ENCODE data around the gene HOXA3. TPM values are rescaled to one million over a fixed set of nuclear protein-coding genes. Genes with fewer than 3 reads are reported as not detected.

HOXA3 gene
- total RNA-seq, 1 experiment from 2014 or later: 50.5 TPM

DNA sequence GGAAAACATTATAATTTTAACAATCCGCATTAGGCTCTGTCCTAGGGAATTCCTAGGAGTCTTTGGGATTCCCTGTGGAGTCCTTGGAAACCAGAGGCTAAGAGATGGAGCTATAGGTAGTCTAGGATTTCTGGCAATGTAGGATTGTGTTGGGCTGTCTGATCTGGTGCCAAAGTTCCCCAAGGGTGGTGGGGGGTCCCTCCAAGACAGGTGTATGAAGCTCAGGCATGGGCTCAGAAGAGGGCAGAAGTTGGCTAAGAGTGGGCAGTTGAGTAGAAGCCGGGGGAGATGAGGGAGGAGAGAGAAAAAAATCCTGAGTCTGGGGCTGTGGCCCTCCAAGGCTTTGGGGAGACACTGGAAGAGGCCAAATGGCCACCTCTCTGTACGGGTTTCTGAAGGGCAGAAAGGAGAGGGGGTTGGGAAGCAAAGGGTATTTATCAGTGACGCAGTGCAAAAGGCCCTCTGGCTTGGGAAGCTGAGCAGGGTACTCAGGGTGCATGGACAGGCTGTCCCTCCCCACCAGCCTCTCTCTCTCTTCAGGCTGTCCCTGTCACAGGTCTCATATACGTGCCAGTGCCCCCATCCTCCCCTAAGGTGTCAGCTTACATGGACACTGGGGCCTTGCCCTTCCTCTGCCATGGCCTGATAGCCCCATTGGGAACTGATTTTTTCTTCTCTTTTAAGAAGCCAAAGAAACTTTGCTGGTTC is 5.7 kb downstream of the HOXA3 start:
- Histone ChIP-seq H3K4me3 (no peak overlapping the region), H3K27ac (no peak overlapping the region), H3K4me2 (no peak overlapping the region), H3K27me3 (ENCODE audit: insufficient read depth, low read depth) (no peaks in the 10 kb centered on the region), H3K79me2 (ENCODE audit: low read depth) (no peaks in the 10 kb centered on the region), H3F3A (ENCODE audit: insufficient read depth, low read depth) (0 out of 2 replicates have a peak, but pooled peaks cover 4% of the 10 kb centered on the region), H4K20me1 (ENCODE audit: insufficient read depth) (no peaks in the 10 kb centered on the region), H3K4me1 (replicated peaks; ENCODE audit: insufficient read depth) (0 out of 2 replicates have a peak, but pooled peaks cover 11% of the 10 kb centered on the region), H2AFZ (no peak overlapping the region), H3K9me3 (ENCODE audit: insufficient read depth, low read depth) (no peaks in the 10 kb centered on the region), H3K9me2 (ENCODE audit: insufficient read depth) (no peaks in the 10 kb centered on the region), H3K36me3 (ENCODE audit: low read depth) (no peaks in the 10 kb centered on the region)
- TF ChIP-seq, protein P1, sequence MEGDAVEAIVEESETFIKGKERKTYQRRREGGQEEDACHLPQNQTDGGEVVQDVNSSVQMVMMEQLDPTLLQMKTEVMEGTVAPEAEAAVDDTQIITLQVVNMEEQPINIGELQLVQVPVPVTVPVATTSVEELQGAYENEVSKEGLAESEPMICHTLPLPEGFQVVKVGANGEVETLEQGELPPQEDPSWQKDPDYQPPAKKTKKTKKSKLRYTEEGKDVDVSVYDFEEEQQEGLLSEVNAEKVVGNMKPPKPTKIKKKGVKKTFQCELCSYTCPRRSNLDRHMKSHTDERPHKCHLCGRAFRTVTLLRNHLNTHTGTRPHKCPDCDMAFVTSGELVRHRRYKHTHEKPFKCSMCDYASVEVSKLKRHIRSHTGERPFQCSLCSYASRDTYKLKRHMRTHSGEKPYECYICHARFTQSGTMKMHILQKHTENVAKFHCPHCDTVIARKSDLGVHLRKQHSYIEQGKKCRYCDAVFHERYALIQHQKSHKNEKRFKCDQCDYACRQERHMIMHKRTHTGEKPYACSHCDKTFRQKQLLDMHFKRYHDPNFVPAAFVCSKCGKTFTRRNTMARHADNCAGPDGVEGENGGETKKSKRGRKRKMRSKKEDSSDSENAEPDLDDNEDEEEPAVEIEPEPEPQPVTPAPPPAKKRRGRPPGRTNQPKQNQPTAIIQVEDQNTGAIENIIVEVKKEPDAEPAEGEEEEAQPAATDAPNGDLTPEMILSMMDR (conservative IDR thresholded peaks at IDR 0.05): no peak
- TF ChIP-seq EZH2 (IDR thresholded peaks at IDR 0.05; ENCODE audit: low read depth): no peak
- intact Hi-C loops (cut with micrococcal nuclease; ENCODE audit: unreplicated experiment): no loop called here
- no TSS peak for BruUV-seq (replicated peaks)
- ChIA-PET CTCF (no interaction called here), POLR2A (ENCODE audit: unreplicated experiment) (no interaction called here)
- no peak for DNase-seq

DNA sequence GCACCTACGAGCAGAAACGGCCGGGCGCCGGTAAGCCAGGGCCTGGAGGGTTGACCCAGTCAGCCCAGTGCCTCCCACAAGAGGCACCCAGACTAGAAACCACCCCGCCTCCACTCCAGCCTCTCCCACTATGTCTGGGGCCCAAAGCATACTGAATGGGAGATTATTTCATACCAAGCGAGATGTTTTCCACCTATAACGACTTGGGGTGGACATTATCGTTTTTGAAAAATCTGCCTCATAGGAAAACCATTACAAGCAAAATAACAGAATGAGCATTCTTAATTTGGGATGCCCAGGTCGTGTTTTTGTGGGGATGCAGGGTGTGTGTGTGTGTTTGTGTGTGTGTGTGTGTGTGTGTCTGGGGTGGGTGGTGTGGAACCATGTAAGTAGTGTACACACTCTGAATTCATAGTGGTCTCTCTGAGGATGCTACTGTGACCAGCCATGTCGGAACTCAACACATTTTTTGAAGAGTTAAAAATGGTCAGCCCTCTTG is 6.4 kb downstream of the HOXA3 start:
- H3K27me3 ChIP-seq (ENCODE audit: insufficient read depth, low read depth): no peaks in the 10 kb centered on the region
- DNase-seq: no peak
- no TSS peak for BruUV-seq (replicated peaks)
- POLR2A ChIA-PET (ENCODE audit: unreplicated experiment): no interaction called here
- H3K9me3 ChIP-seq (ENCODE audit: insufficient read depth, low read depth): no peaks in the 10 kb centered on the region
- H3K4me2 ChIP-seq: no peak overlapping the region
- H3K4me1 ChIP-seq (replicated peaks; ENCODE audit: insufficient read depth): 0 out of 2 replicates have a peak, but pooled peaks cover 11% of the 10 kb centered on the region
- H3K36me3 ChIP-seq (ENCODE audit: low read depth): no peaks in the 10 kb centered on the region
- CTCF ChIA-PET: no interaction called here
- no peak overlapping the region for H2AFZ ChIP-seq
- intact Hi-C loops (cut with micrococcal nuclease; ENCODE audit: unreplicated experiment): no loop called here
- no peak overlapping the region for H3K4me3 ChIP-seq
- TF ChIP-seq EZH2 (IDR thresholded peaks at IDR 0.05; ENCODE audit: low read depth): no peak
- TF ChIP-seq, protein P1 (conservative IDR thresholded peaks at IDR 0.05): no peak
- no peaks in the 10 kb centered on the region for H4K20me1 ChIP-seq (ENCODE audit: insufficient read depth)
- H3K9me2 ChIP-seq (ENCODE audit: insufficient read depth): no peaks in the 10 kb centered on the region
- H3K79me2 ChIP-seq (ENCODE audit: low read depth): no peaks in the 10 kb centered on the region
- H3F3A ChIP-seq (ENCODE audit: insufficient read depth, low read depth): peaks cover 4% of the 10 kb centered on the region; the same call in 1 of the 2 replicates
- no peak overlapping the region for H3K27ac ChIP-seq

DNA sequence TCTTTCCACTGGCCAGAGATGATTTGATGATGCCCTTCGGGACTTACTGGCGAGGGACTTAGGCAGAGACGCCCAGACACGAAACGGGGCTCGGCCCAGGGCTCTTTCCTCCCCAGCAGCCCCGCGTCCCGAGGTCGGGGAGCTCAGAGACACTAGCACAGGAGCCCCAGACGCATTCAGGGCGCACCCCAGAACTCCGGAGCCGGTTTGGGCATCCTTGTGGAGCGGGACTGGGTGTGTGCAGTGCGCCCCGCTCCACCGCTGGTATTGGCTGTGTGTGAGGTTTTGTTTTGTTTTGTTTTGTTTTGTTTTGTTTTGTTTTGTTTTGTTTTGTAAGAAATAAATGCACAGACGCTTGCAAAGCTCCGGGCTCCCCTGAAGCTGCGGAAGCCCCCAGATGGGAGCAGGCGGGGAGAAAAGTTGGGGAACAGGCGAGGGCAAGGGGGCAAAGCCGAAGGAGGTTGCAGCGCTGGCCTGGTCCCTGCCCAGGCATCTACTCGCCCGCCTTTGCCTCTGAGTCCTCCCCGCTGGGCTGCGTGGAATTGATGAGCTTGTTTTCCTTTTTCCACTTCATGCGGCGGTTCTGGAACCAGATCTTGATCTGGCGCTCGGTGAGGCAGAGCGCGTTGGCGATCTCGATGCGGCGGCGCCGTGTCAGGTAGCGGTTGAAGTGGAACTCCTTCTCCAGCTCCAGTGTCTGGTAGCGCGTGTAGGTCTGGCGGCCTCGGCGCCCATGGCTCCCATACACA is 7.0 kb downstream of the HOXA3 start:
- H3K27me3 ChIP-seq (ENCODE audit: insufficient read depth, low read depth): no peaks in the 10 kb centered on the region
- H3K4me1 ChIP-seq (replicated peaks; ENCODE audit: insufficient read depth): 0 out of 2 replicates have a peak, but pooled peaks cover 11% of the 10 kb centered on the region
- no peak overlapping the region for H3K4me2 ChIP-seq
- H3K4me3 ChIP-seq: no peak overlapping the region
- no peaks in the 10 kb centered on the region for H3K9me2 ChIP-seq (ENCODE audit: insufficient read depth)
- CTCF ChIA-PET: no interaction called here
- DNase-seq: no peak
- no peaks in the 10 kb centered on the region for H3K79me2 ChIP-seq (ENCODE audit: low read depth)
- H3K9me3 ChIP-seq (ENCODE audit: insufficient read depth, low read depth): no peaks in the 10 kb centered on the region
- no peak for TF ChIP-seq EZH2 (IDR thresholded peaks at IDR 0.05; ENCODE audit: low read depth)
- TF ChIP-seq, protein P1 (conservative IDR thresholded peaks at IDR 0.05): no peak
- H4K20me1 ChIP-seq (ENCODE audit: insufficient read depth): no peaks in the 10 kb centered on the region
- no TSS peak for BruUV-seq (replicated peaks)
- no peak overlapping the region for H3K27ac ChIP-seq
- no peak overlapping the region for H2AFZ ChIP-seq
- H3K36me3 ChIP-seq (ENCODE audit: low read depth): no peaks in the 10 kb centered on the region
- intact Hi-C loops (cut with micrococcal nuclease; ENCODE audit: unreplicated experiment): no loop called here
- H3F3A ChIP-seq (ENCODE audit: insufficient read depth, low read depth): peaks cover 4% of the 10 kb centered on the region; the same call in 1 of the 2 replicates
- POLR2A ChIA-PET (ENCODE audit: unreplicated experiment): interaction anchor here (0.7 kb wide), 1 partner anchor 16 kb away, joined by 3 read pairs; no protein-coding TSS in a partner anchor
